Non-pigmented ciliary epithelial cell (primary cell): ENCODE results near the gene CD300A.

Experiments used
- DNase-seq: peaks from one replicate; pipeline ENCODE4 v3.0.0-alpha.2; 2010; ENCODE audit warnings: low read depth

CD300A gene

GRCh38 chr17:74466111-74466827 is at the start of gene CD300A:
Gene CD300A, plus strand, starts transcription at chr17:74466634. Its CDS starts 70 bp downstream, at chr17:74466704.
- no peak for DNase-seq

- no peak for DNase-seq
These were observed 49.0 kb upstream of the CD300A start for GRCh38 chr17:74417178-74418045.

GRCh38 chr17:74419928-74420411 is 46.5 kb upstream of the CD300A start:
- no peak for DNase-seq

GRCh38 chr17:74424117-74424516 is 42.3 kb upstream of the CD300A start:
- DNase-seq = no peak

GRCh38 chr17:74424657-74425056 is 41.8 kb upstream of the CD300A start:
- no peak for DNase-seq

- no peak for DNase-seq
These were observed 39.8 kb upstream of the CD300A start for GRCh38 chr17:74426551-74427047.

GRCh38 chr17:74427048-74427762 is 39.2 kb upstream of the CD300A start:
- DNase-seq = no peak

- no peak for DNase-seq
These were observed 38.7 kb upstream of the CD300A start for GRCh38 chr17:74427763-74428153.

GRCh38 chr17:74429604-74430384 is 36.6 kb upstream of the CD300A start:
- DNase-seq = no peak

GRCh38 chr17:74430385-74430705 is 36.1 kb upstream of the CD300A start:
- DNase-seq = no peak

- peak; percentile 37 for DNase-seq
These were observed 35.5 kb upstream of the CD300A start for GRCh38 chr17:74430706-74431567.

GRCh38 chr17:74431568-74432423 is 34.6 kb upstream of the CD300A start, which contains the start of gene GPRC5C:
Gene GPRC5C, plus strand, starts transcription at chr17:74432088. Its CDS starts 7,689 bp downstream, at chr17:74439777.
- no peak for DNase-seq

- no peak for DNase-seq
These were observed 34.1 kb upstream of the CD300A start for GRCh38 chr17:74432424-74432690.

- no peak for DNase-seq
These were observed 33.6 kb upstream of the CD300A start for GRCh38 chr17:74432766-74433391.

- DNase-seq = no peak
These were observed 32.9 kb upstream of the CD300A start for GRCh38 chr17:74433421-74434121.

GRCh38 chr17:74435775-74436359 is 30.6 kb upstream of the CD300A start:
- DNase-seq = no peak

GRCh38 chr17:74437702-74438101 is 28.7 kb upstream of the CD300A start:
- no peak for DNase-seq
